MM.1S (cell line): ENCODE data around the gene SCGB3A1.

Experiments
- DNase-seq: peaks from one replicate; pipeline ENCODE4 v3.0.0-alpha.2; 2015
- H2AFZ ChIP-seq: fragments of 300-600 bp; sonication (generic); 2 replicates; pipeline ENCODE4 v1.6.0; 2016; ENCODE audit warnings: antibody characterized with exemption, low read length
- H3F3A ChIP-seq: fragments of 300-600 bp; sonication (generic); 2 replicates; pipeline ENCODE4 v1.6.1; 2016; ENCODE audit warnings: mild to moderate bottlenecking, antibody characterized with exemption, low read length, moderate library complexity, mixed read lengths; ENCODE audit not compliant: insufficient read depth
- H3K27ac ChIP-seq: fragments of 300-600 bp; sonication (generic); 2 replicates; pipeline ENCODE4 v1.5.1; 2016; ENCODE audit warnings: mild to moderate bottlenecking, low read length
- H3K27me3 ChIP-seq: fragments of 300-600 bp; sonication (generic); replicated peaks from 2 replicates; pipeline ENCODE4 v1.6.0; 2016; ENCODE audit warnings: low read length; ENCODE audit not compliant: insufficient read depth
- H3K36me3 ChIP-seq: fragments of 300-600 bp; sonication (generic); replicated peaks from 2 replicates; pipeline ENCODE4 v1.6.1; 2016; ENCODE audit warnings: mild to moderate bottlenecking, low read length, mixed read lengths; ENCODE audit not compliant: insufficient read depth
- H3K4me1 ChIP-seq: fragments of 300-600 bp; sonication (generic); 2 replicates; pipeline ENCODE4 v1.6.1; 2016; ENCODE audit warnings: low read length, mixed read lengths
- H3K4me2 ChIP-seq: fragments of 300-600 bp; sonication (generic); 2 replicates; pipeline ENCODE4 v1.6.0; 2016; ENCODE audit warnings: low read depth, low read length
- H3K4me3 ChIP-seq: fragments of 300-600 bp; sonication (generic); 2 replicates; pipeline ENCODE4 v1.5.1; 2016; ENCODE audit warnings: low read length, mixed read lengths
- H3K79me2 ChIP-seq: fragments of 300-600 bp; sonication (generic); 2 replicates; pipeline ENCODE4 v1.6.1; 2016; ENCODE audit warnings: mixed run types, low read length, mixed read lengths
- H3K9ac ChIP-seq: fragments of 300-600 bp; sonication (generic); 2 replicates; pipeline ENCODE4 v1.6.1; 2016; ENCODE audit warnings: low read length, mixed read lengths
- H3K9me2 ChIP-seq: fragments of 300-600 bp; sonication (generic); replicated peaks from 2 replicates; pipeline ENCODE4 v1.6.1; 2016; ENCODE audit warnings: mild to moderate bottlenecking, low read length, mixed read lengths; ENCODE audit not compliant: insufficient read depth
- H3K9me3 ChIP-seq: fragments of 300-600 bp; sonication (generic); replicated peaks from 2 replicates; pipeline ENCODE4 v1.6.1; 2016; ENCODE audit warnings: mild to moderate bottlenecking, low read length, mixed read lengths; ENCODE audit not compliant: insufficient read depth
- H4K20me1 ChIP-seq: fragments of 300-600 bp; sonication (generic); 2 replicates; pipeline ENCODE4 v1.6.1; 2016; ENCODE audit warnings: mild to moderate bottlenecking, low read length, moderate library complexity, mixed read lengths; ENCODE audit not compliant: insufficient read depth
- CTCF ChIP-seq: fragments of 300-600 bp; sonication (generic); IDR thresholded peaks from 2 replicates; pipeline ENCODE4 v1.5.1; 2016; ENCODE audit warnings: antibody characterized with exemption, low read length, mixed read lengths
- EZH2 ChIP-seq: fragments of 300-600 bp; sonication (generic); optimal IDR thresholded peaks from 2 replicates; pipeline ENCODE3; 2017; ENCODE audit warnings: low read depth, mild to moderate bottlenecking, antibody characterized with exemption, low read length, mixed read lengths
- EZH2phosphoT487 ChIP-seq: fragments of 300-600 bp; sonication (generic); IDR thresholded peaks from 2 replicates; pipeline ENCODE4 v1.6.1; 2018; ENCODE audit warnings: antibody characterized with exemption, low read length

SCGB3A1 gene

GRCh38 chr5:180596668-180597231, 5.5 kb upstream of the SCGB3A1 start:
- no peak for DNase-seq
- Histone ChIP-seq H3F3A (no peaks in the 10 kb centered on the region), H3K27ac (no peak overlapping the region), H3K9ac (no peak overlapping the region), H3K27me3 (peaks cover 67% of the 10 kb centered on the region), H3K4me2 (no peak overlapping the region), H3K4me3 (no peak overlapping the region), H3K36me3 (no peaks in the 10 kb centered on the region), H2AFZ (no peak overlapping the region), H4K20me1 (no peaks in the 10 kb centered on the region), H3K9me2 (no peaks in the 10 kb centered on the region), H3K9me3 (no peaks in the 10 kb centered on the region), H3K79me2 (no peaks in the 10 kb centered on the region), H3K4me1 (no peaks in the 10 kb centered on the region)
- TF ChIP-seq EZH2phosphoT487 (no peak), EZH2 (no peak), CTCF (no peak)

- Histone ChIP-seq H3K4me3 (no peak overlapping the region), H3K9me2 (no peaks in the 10 kb centered on the region), H3K9ac (no peak overlapping the region), H2AFZ (no peak overlapping the region), H4K20me1 (no peaks in the 10 kb centered on the region), H3F3A (no peaks in the 10 kb centered on the region), H3K9me3 (no peaks in the 10 kb centered on the region), H3K27ac (no peak overlapping the region), H3K36me3 (no peaks in the 10 kb centered on the region), H3K4me2 (no peak overlapping the region), H3K27me3 (peaks cover 65% of the 10 kb centered on the region), H3K4me1 (no peaks in the 10 kb centered on the region), H3K79me2 (no peaks in the 10 kb centered on the region)
- TF ChIP-seq EZH2phosphoT487 (no peak), CTCF (no peak)
- DNase-seq = no peak
Measured at GRCh38 chr5:180596115-180596667, 4.9 kb upstream of the SCGB3A1 start.

- Histone ChIP-seq H3K4me2 (no peak overlapping the region), H3K79me2 (no peaks in the 10 kb centered on the region), H4K20me1 (no peaks in the 10 kb centered on the region), H3K9ac (no peak overlapping the region), H3K4me3 (no peak overlapping the region), H3F3A (no peaks in the 10 kb centered on the region), H3K9me3 (no peaks in the 10 kb centered on the region), H3K4me1 (no peaks in the 10 kb centered on the region), H2AFZ (no peak overlapping the region), H3K27me3 (peaks cover 59% of the 10 kb centered on the region), H3K9me2 (no peaks in the 10 kb centered on the region), H3K27ac (no peak overlapping the region), H3K36me3 (no peaks in the 10 kb centered on the region)
- no peak for DNase-seq
- TF ChIP-seq CTCF = no peak
- TF ChIP-seq EZH2 = no peak
- no peak for TF ChIP-seq EZH2phosphoT487
Measured at GRCh38 chr5:180595381-180596114, 4.2 kb upstream of the SCGB3A1 start.
